ENCODE measurements around the gene LDLRAD3.

The LDLRAD3 gene

DNA sequence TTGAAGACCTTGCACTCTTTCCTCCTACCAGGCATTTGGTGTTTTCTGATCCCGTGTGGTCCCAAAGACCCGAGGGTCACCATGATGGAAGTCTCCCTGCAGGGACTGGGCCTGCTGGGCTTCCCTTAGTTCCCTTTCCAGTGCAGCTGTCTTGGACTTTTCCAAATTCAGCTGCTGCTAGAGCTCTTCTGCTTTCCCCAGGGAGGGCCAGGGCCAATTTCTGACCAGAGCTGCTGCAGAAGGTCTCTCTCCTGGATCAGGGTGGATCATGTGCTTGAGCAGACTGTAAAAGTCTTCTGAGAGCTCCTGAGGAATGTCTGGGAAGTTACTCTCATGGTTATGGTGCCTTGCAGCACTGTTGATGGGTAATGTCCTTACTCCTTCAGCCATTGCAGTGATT, 23.2 kb downstream of the LDLRAD3 start:
- ChIA-PET CTCF (no interaction called here), POLR2A (no interaction called here)
- TF ChIP-seq NFRKB (IDR thresholded peaks at IDR 0.05) = no peak
- no peak for TF ChIP-seq SP1 (IDR thresholded peaks at IDR 0.05)
- TF ChIP-seq FOXK2 (IDR thresholded peaks at IDR 0.05) = no peak
- TF ChIP-seq CTBP1 (IDR thresholded peaks at IDR 0.05; ENCODE audit: borderline replicate concordance) = no peak
- no peak for TF ChIP-seq SUZ12 (IDR thresholded peaks at IDR 0.05)
- no peak for TF ChIP-seq TARDBP (IDR thresholded peaks at IDR 0.05)
- no peak for TF ChIP-seq BHLHE40 (IDR thresholded peaks at IDR 0.05; ENCODE audit: borderline replicate concordance)
- no peak for TF ChIP-seq FOXA1 (IDR thresholded peaks at IDR 0.05)
- TF ChIP-seq ZNF384 (IDR thresholded peaks at IDR 0.05) = no peak
- no peak for TF ChIP-seq HDGF (IDR thresholded peaks at IDR 0.05; ENCODE audit: borderline replicate concordance)
- TF ChIP-seq ELF4 (IDR thresholded peaks at IDR 0.05) = no peak
- TF ChIP-seq FOXM1 (IDR thresholded peaks at IDR 0.05; ENCODE audit: borderline replicate concordance) = no peak
- TF ChIP-seq ARNT (IDR thresholded peaks at IDR 0.05) = no peak
- no peak for TF ChIP-seq L3MBTL2 (conservative IDR thresholded peaks at IDR 0.05)
- no peak for TF ChIP-seq LEF1 (IDR thresholded peaks at IDR 0.05; ENCODE audit: borderline replicate concordance)
- TF ChIP-seq, protein P1, sequence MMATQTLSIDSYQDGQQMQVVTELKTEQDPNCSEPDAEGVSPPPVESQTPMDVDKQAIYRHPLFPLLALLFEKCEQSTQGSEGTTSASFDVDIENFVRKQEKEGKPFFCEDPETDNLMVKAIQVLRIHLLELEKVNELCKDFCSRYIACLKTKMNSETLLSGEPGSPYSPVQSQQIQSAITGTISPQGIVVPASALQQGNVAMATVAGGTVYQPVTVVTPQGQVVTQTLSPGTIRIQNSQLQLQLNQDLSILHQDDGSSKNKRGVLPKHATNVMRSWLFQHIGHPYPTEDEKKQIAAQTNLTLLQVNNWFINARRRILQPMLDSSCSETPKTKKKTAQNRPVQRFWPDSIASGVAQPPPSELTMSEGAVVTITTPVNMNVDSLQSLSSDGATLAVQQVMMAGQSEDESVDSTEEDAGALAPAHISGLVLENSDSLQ (IDR thresholded peaks at IDR 0.05) = no peak
- no peak for DNase-seq (ENCODE audit: extremely low spot score)

DNA sequence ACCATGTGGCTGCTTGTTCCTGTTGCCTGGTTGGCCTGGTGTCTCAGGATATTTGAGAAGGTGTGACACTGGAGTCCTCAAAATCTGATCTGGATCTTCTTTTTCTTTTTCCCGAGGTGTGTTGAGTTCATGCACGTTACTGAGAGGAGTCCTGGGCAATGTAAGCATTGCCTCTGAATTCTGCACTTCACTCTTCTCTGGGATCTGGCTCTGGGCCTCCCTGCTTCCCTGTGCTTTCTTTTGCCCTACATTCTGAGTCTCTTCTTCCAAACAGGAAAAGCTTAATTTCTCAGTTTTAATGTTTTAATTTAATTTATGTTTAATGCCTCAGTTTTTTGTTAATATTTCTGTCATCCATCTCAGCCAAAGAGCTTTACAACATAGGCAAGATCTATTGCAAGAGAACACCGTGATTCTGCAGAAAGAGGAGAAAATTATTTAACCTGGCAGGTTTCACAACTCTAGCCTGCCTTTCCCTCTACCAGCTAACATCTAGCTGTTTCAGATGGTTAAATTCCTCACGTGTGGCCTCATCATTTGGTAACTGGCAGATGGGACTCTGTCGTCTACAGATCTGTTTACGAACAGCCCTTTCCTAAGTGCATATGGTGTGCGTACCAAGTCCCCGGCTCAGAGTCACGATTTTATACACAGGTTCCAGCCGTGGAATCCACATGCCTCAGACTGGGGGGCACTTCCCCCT, 24.7 kb downstream of the LDLRAD3 start:
- no peak for TF ChIP-seq SP1 (IDR thresholded peaks at IDR 0.05)
- TF ChIP-seq SUZ12 (IDR thresholded peaks at IDR 0.05) = no peak
- TF ChIP-seq FOXK2 (IDR thresholded peaks at IDR 0.05) = no peak
- TF ChIP-seq ARNT (IDR thresholded peaks at IDR 0.05) = no peak
- TF ChIP-seq NFRKB (IDR thresholded peaks at IDR 0.05) = no peak
- TF ChIP-seq FOXM1 (IDR thresholded peaks at IDR 0.05; ENCODE audit: borderline replicate concordance) = no peak
- TF ChIP-seq ZNF384 (IDR thresholded peaks at IDR 0.05) = no peak
- TF ChIP-seq TARDBP (IDR thresholded peaks at IDR 0.05) = no peak
- no peak for TF ChIP-seq CTBP1 (IDR thresholded peaks at IDR 0.05; ENCODE audit: borderline replicate concordance)
- TF ChIP-seq FOXA1 (IDR thresholded peaks at IDR 0.05) = no peak
- TF ChIP-seq HDGF (IDR thresholded peaks at IDR 0.05; ENCODE audit: borderline replicate concordance) = no peak
- DNase-seq (ENCODE audit: extremely low spot score) = no peak
- POLR2A ChIA-PET = no interaction called here
- CTCF ChIA-PET = interaction anchor here (0.7 kb wide), 1 partner anchor 121 kb away, joined by 3 read pairs; no protein-coding TSS in a partner anchor

DNA sequence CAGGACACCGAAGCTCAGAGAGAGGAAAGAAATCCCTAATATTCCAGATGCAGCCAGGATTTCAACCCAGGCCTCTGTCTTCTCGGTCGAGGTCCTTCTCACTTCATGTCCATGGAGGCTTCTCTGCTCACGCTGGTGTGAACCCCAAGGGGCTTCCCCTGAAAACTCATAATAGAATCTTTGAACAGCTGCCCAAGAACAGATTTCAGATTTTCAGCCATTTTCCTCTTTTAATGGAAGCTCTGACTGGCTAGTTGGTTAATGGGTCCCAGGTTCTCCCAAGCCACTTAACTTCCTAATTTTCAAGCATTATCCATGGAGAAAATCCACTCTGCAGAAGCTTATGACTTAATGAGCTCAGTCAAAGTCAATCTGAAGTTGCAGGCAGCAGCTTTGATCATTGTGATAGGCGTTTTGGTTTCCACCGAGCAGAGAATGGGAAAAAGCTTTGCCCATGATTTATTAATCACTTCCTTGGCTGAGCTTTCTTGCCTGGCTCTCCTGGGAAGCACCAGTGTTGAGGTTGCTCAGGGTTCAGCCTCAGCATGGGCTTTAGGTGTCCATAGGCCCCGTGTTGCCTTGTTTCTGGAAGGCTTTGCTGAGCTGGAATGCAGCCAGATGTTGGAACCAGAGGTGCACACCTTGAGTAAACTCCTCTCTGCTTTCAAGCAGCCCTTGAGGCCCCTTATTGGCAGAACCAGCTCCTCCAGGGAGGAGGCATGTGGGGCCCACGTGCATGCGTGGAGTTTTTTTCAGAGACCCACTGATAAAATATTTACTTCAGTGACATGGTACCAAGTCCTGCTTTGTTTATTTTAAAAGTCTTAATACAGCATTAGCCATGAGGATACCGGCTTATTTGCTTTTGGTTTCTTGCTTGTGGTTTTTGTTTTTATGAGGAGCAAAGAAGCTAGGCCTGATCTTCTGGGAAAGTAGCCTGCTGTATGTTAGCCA, 25.5 kb downstream of the LDLRAD3 start:
- ChIA-PET CTCF (interaction anchor here (0.7 kb wide), 1 partner anchor 120 kb away, joined by 3 read pairs; no protein-coding TSS in a partner anchor), POLR2A (no interaction called here)
- no peak for DNase-seq (ENCODE audit: extremely low spot score)
- TF ChIP-seq TARDBP (IDR thresholded peaks at IDR 0.05) = no peak
- no peak for TF ChIP-seq HDGF (IDR thresholded peaks at IDR 0.05; ENCODE audit: borderline replicate concordance)
- TF ChIP-seq NFRKB (IDR thresholded peaks at IDR 0.05) = no peak
- TF ChIP-seq FOXA1 (IDR thresholded peaks at IDR 0.05) = no peak
- no peak for TF ChIP-seq ZNF384 (IDR thresholded peaks at IDR 0.05)
- TF ChIP-seq L3MBTL2 (conservative IDR thresholded peaks at IDR 0.05) = no peak
- TF ChIP-seq SP1 (IDR thresholded peaks at IDR 0.05) = no peak
- no peak for TF ChIP-seq SUZ12 (IDR thresholded peaks at IDR 0.05)
- no peak for TF ChIP-seq FOXM1 (IDR thresholded peaks at IDR 0.05; ENCODE audit: borderline replicate concordance)
- TF ChIP-seq, protein P1 (IDR thresholded peaks at IDR 0.05) = no peak
- no peak for TF ChIP-seq LEF1 (IDR thresholded peaks at IDR 0.05; ENCODE audit: borderline replicate concordance)
- TF ChIP-seq BHLHE40 (IDR thresholded peaks at IDR 0.05; ENCODE audit: borderline replicate concordance) = no peak

DNA sequence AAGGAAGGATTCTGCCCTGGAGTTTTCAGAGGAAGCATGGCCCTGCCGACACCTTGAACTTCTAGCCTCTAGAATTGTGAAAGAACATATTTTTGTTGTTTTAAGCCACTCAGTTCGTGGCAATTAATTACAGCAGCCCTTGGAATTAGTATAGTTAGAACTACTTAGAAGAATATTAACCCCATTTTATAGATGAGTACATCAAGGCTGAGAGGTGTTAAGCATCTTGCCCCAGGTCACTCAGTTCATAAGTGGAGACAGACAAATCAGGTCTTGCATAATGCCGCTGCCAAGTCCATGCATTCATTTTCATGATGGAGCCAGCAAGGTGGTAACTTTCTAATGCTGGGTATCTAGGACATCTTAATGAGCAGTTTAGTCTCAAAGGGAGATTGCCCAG, 26.6 kb downstream of the LDLRAD3 start:
- ChIA-PET POLR2A (no interaction called here), CTCF (no interaction called here)
- no peak for DNase-seq (ENCODE audit: extremely low spot score)
- TF ChIP-seq ELF4 (IDR thresholded peaks at IDR 0.05) (no peak), LEF1 (IDR thresholded peaks at IDR 0.05; ENCODE audit: borderline replicate concordance) (no peak), L3MBTL2 (conservative IDR thresholded peaks at IDR 0.05) (no peak), TARDBP (IDR thresholded peaks at IDR 0.05) (no peak), ARNT (IDR thresholded peaks at IDR 0.05) (no peak), BHLHE40 (IDR thresholded peaks at IDR 0.05; ENCODE audit: borderline replicate concordance) (no peak), SUZ12 (IDR thresholded peaks at IDR 0.05) (no peak), FOXA1 (IDR thresholded peaks at IDR 0.05) (no peak), FOXM1 (IDR thresholded peaks at IDR 0.05; ENCODE audit: borderline replicate concordance) (no peak), FOXK2 (IDR thresholded peaks at IDR 0.05) (no peak), NFRKB (IDR thresholded peaks at IDR 0.05) (no peak), HDGF (IDR thresholded peaks at IDR 0.05; ENCODE audit: borderline replicate concordance) (no peak), SP1 (IDR thresholded peaks at IDR 0.05) (no peak), ZNF384 (IDR thresholded peaks at IDR 0.05) (no peak), CTBP1 (IDR thresholded peaks at IDR 0.05; ENCODE audit: borderline replicate concordance) (no peak)
- TF ChIP-seq, protein P1 (IDR thresholded peaks at IDR 0.05) = no peak

DNA sequence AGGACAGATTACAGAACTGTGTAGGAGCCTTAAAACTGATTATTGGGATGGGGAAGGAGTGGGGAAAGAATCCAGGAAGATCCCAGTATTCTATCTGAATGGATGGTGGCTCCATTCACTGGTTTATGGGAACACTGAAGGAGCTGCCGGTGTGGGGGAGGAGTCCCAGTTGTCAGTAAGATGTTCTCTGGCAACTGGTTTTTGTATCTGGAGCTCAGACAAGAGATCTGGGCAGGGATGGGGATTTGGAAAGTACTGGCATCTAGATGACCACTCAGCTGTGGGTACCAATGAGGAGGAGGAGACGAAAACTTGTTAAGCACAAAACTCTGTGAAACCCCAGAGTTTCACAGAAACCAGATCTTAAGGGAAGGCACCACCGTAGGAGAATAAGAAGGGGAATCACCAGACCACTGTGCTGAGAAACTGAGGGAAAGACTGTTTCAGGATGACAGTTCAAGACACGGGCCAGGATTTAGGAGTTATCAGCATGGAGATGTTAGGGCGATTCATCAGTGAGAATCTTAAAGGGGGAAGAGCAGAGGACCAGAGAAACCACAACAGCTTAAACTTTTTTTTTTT, 28.1 kb downstream of the LDLRAD3 start:
- no peak for DNase-seq (ENCODE audit: extremely low spot score)
- CTCF ChIA-PET = no interaction called here
- TF ChIP-seq TARDBP (IDR thresholded peaks at IDR 0.05) (no peak), FOXM1 (IDR thresholded peaks at IDR 0.05; ENCODE audit: borderline replicate concordance) (no peak), FOXA1 (IDR thresholded peaks at IDR 0.05) (no peak)
- POLR2A ChIA-PET = no interaction called here

All from HEK293T (cell line).